RWPE2 (cell line): ENCODE measurements around the gene RNF166.

Source experiments
- ATAC-seq: fragments of 200-7000 bp; cut with Tn5 transposase; 3 replicates; pipeline ENCODE4 v1.9.1; 2021; ENCODE audit warnings: low read depth
- DNase-seq: peaks from one replicate; pipeline ENCODE4 v3.0.0-alpha.2; 2020; ENCODE audit warnings: low spot score
- H3K27ac ChIP-seq: fragments of 450-650 bp; 2 replicates; pipeline ENCODE4 v1.5.1; 2017; ENCODE audit warnings: mild to moderate bottlenecking; ENCODE audit not compliant: poor library complexity, severe bottlenecking
- H3K27me3 ChIP-seq: fragments of 250-450 bp; sonication (Bioruptor Pico); 2 replicates; pipeline ENCODE4 v1.5.1; 2021; ENCODE audit warnings: mild to moderate bottlenecking, moderate library complexity; ENCODE audit not compliant: insufficient read depth, poor library complexity, severe bottlenecking
- H3K36me3 ChIP-seq: fragments of 250-450 bp; sonication (Bioruptor Pico); 2 replicates; pipeline ENCODE4 v1.5.1; 2020; ENCODE audit warnings: low read depth, mild to moderate bottlenecking, moderate library complexity
- H3K4me1 ChIP-seq: fragments of 250-450 bp; sonication (Bioruptor Pico); 2 replicates; pipeline ENCODE4 v1.5.1; 2021; ENCODE audit warnings: mild to moderate bottlenecking, moderate library complexity; ENCODE audit not compliant: insufficient read depth, poor library complexity, severe bottlenecking
- H3K4me3 ChIP-seq: fragments of 250-450 bp; sonication (Bioruptor Pico); 2 replicates; pipeline ENCODE4 v1.5.1; 2021; ENCODE audit warnings: mild to moderate bottlenecking, moderate library complexity; ENCODE audit not compliant: severe bottlenecking
- H3K9me3 ChIP-seq: fragments of 250-450 bp; sonication (Bioruptor Pico); 2 replicates; pipeline ENCODE4 v1.5.1; 2021; ENCODE audit warnings: mild to moderate bottlenecking, moderate library complexity; ENCODE audit not compliant: severe bottlenecking
- CTCF ChIP-seq: fragments of 450-650 bp; IDR thresholded peaks from one replicate; pipeline ENCODE4 v1.5.1; 2017; ENCODE audit warnings: mild to moderate bottlenecking, moderate library complexity; ENCODE audit not compliant: poor library complexity, severe bottlenecking

RNF166 gene

GRCh38 chr16:88721236-88721635 is 15.0 kb upstream of the RNF166 start:
- ATAC-seq (no peak), DNase-seq (no peak)
- no peak overlapping the region for H3K27ac ChIP-seq
- no peaks in the 10 kb centered on the region for H3K9me3 ChIP-seq
- no peak for TF ChIP-seq CTCF
- H3K36me3 ChIP-seq, result peaks cover 95% of the 10 kb centered on the region
- H3K27me3 ChIP-seq, result no peaks in the 10 kb centered on the region
- H3K4me1 ChIP-seq, result no peaks in the 10 kb centered on the region
- H3K4me3 ChIP-seq, result no peak overlapping the region

- H3K36me3 ChIP-seq, result peaks cover 95% of the 10 kb centered on the region
- ATAC-seq (no peak), DNase-seq (no peak)
- TF ChIP-seq CTCF, result no peak
- no peaks in the 10 kb centered on the region for H3K9me3 ChIP-seq
- H3K4me3 ChIP-seq, result no peak overlapping the region
- H3K27me3 ChIP-seq, result no peaks in the 10 kb centered on the region
- no peaks in the 10 kb centered on the region for H3K4me1 ChIP-seq
- no peak overlapping the region for H3K27ac ChIP-seq
These were observed 14.3 kb upstream of the RNF166 start for GRCh38 chr16:88720396-88720970.

GRCh38 chr16:88719933-88720296 is 13.7 kb upstream of the RNF166 start:
- Histone ChIP-seq H3K4me3 (no peak overlapping the region), H3K9me3 (no peaks in the 10 kb centered on the region), H3K36me3 (peaks cover 95% of the 10 kb centered on the region), H3K27ac (no peak overlapping the region), H3K4me1 (no peaks in the 10 kb centered on the region), H3K27me3 (no peaks in the 10 kb centered on the region)
- TF ChIP-seq CTCF, result no peak
- no peak for DNase-seq
- no peak for ATAC-seq

- no peaks in the 10 kb centered on the region for H3K27me3 ChIP-seq
- no peak overlapping the region for H3K4me3 ChIP-seq
- no peak overlapping the region for H3K27ac ChIP-seq
- no peak for ATAC-seq
- no peaks in the 10 kb centered on the region for H3K9me3 ChIP-seq
- H3K36me3 ChIP-seq, result peaks cover 95% of the 10 kb centered on the region
- no peak for DNase-seq
- no peaks in the 10 kb centered on the region for H3K4me1 ChIP-seq
- TF ChIP-seq CTCF, result no peak
These were observed 13.2 kb upstream of the RNF166 start for GRCh38 chr16:88719267-88719932.

GRCh38 chr16:88718178-88718577 is 12.0 kb upstream of the RNF166 start:
- H3K27me3 ChIP-seq, result no peaks in the 10 kb centered on the region
- TF ChIP-seq CTCF, result no peak
- no peaks in the 10 kb centered on the region for H3K4me1 ChIP-seq
- H3K9me3 ChIP-seq, result no peaks in the 10 kb centered on the region
- no peak for DNase-seq
- no peak for ATAC-seq
- H3K36me3 ChIP-seq, result peaks cover 94% of the 10 kb centered on the region
- no peak overlapping the region for H3K27ac ChIP-seq
- H3K4me3 ChIP-seq, result no peak overlapping the region
